GM20000 (cell line): ENCODE data around the gene TTLL1.
"Not testable (repeated sequence)": the region's sequence is repeated elsewhere in the genome, so short reads cannot be mapped to it uniquely, and the experiment has no call there.

ENCODE experiments used
- DNase-seq: peaks from one replicate; pipeline ENCODE4 v3.0.0; 2012; ENCODE audit warnings: low spot score
- CTCF ChIP-seq: IDR thresholded peaks from 2 replicates; pipeline ENCODE4 v1.5.1; 2012; ENCODE audit warnings: mild to moderate bottlenecking, control low read depth; ENCODE audit errors: extremely low read depth, missing control alignments

Gene TTLL1

GRCh38 chr22:42996646-42997365 lies 92.4 kb downstream of the TTLL1 start:
- TF ChIP-seq CTCF, result no peak
- DNase-seq, result no peak

DNA sequence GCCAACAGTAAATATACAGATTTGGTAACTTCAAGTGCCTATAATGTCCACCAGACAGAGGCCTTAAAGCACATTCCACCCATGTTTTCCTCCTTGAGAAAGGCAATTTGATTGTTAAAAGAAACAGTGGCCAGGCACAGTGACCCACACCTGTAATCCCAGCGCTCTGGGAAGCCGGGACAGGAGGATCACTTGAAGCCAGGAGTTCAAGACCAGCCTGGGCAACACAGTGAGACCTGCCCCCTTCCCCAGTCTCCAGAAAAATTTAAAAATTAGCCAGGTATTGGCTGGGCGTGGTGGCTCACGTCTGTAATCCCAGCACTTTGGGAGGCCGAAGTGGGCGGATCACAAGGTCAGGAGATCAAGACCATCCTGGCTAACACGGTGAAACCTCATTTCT lies 93.5 kb downstream of the TTLL1 start:
- DNase-seq, result not testable (repeated sequence)

DNA sequence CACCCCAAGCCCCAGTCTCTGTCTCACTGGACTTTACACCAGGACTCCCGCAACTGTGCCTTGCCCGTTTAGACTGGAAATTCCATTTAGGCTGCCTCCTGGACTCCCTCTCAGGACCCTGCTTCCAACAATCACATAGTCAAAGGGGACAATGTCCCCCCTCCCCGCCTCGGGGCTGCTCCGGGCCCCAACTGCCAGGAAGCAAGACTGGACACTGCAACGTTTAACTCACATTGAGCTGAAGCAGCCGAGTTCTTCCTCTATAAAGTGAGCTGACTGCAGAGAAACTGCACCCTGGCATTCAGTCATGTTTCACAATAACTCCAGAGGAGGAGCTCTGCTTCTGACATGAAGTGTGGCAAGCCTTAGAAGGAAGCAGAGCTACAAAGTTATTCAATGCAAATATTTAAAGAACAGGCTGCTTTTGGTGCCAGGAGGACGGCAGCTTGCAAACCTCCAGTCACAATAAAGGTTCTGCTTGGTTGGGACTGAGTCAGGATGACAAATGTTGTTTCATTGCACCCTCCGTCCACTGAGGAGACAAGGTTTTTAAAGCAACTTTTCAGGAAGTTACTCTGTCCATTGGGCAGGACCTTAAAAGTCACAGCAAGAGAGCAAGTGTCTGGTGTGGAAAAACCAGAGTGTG lies 94.2 kb downstream of the TTLL1 start:
- peak; percentile 33 for DNase-seq
- TF ChIP-seq CTCF, result no peak

DNA sequence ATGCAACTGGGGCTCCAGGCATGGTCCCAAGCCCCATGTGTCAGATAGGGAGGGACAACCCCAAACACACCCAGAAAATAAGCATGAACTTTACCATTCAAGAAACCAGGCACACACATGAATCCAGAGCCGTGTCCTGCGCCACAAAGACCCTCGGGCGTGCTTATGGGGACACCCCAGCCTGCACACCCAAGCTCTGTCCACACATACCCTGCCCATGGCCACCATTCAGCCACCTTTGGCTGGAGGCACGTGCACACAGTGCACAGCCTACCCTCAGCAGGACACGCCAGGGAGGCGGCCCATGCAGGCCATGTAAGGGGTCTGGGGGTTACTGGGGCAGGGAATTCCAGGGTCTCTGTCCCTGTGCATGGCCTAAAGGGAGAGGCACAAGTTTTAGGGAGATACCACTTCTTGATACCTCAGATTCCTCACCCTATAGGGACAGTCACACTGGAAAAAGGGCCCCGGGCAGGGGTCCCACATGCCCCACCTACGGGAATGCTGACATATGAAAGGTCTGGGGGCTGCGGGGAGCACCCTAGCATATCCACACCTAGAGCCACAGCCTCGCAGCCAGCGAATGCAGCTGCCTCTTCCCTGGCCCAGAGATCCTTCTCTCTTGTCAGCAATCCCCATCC lies 94.8 kb downstream of the TTLL1 start:
- no peak for TF ChIP-seq CTCF
- DNase-seq, result no peak

GRCh38 chr22:42993651-42994275 lies 95.4 kb downstream of the TTLL1 start:
- no peak for DNase-seq

DNA sequence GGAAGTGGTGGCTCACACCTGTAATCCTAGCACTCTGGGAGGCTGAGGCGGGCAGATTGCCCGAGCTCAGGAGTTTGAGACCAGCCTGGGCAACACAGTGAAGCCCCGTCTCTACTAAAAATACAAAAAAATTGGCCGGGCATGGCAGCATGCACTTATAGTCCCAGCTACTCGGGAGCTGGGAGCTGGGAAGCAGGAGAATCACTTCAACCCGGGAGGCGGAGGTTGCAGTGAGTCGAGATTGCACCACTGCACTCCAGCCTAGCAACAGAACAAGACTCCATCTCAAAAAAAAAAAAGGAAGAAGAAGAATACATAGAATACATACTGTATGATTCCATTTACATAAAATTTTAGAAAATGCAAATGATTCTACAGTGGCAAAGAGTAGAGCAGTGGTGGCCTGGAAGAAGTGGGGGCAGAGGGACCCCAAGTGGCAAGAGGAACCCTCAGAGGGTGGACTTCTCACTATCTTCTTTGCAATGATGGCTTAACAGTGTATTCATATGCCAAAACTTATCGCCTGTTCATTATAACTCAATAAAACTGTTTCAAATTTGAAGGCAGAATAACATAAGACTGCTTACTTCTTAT lies 96.2 kb downstream of the TTLL1 start:
- DNase-seq, result no peak
- no peak for TF ChIP-seq CTCF

More at GRCh38 chr22:42993651-42994275, 95.4 kb downstream of the TTLL1 start:
- no peak for TF ChIP-seq CTCF

DNA sequence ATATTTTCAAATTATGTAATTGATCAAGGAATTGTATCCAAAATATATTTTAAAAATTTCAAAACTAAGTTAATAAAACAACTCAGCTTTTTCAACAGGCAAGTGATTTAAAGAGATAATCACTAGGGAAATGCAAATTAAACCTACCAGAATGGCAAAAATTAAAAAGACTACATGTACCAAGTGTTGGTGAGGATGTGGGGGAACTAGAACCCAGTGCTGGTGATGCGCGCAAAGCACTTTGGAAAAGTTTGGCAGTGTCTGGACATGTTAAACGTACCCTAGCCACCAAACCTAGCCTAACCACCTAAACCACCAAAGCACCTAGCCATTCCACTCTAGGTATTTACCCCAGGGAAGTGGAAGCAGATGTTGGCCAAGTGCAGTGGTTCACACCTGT lies 97.1 kb downstream of the TTLL1 start:
- no peak for TF ChIP-seq CTCF
- no peak for DNase-seq
